Measurements from ENCODE around the gene NUCB2.

NUCB2 gene

GRCh38 chr11:17272801-17273200, 3.7 kb upstream of the NUCB2 start:
- no peak for DNase-seq

GRCh38 chr11:17273211-17273610, 3.3 kb upstream of the NUCB2 start:
- DNase-seq = no peak

GRCh38 chr11:17273668-17274282, 2.8 kb upstream of the NUCB2 start:
- DNase-seq = no peak

GRCh38 chr11:17275400-17276235, 921 bp upstream of the NUCB2 start:
- no peak for DNase-seq

GRCh38 chr11:17277024-17277584, 565 bp downstream of the NUCB2 start:
- no peak for DNase-seq

- DNase-seq = no peak
Observed at GRCh38 chr11:17280494-17281127, 4.1 kb downstream of the NUCB2 start.

GRCh38 chr11:17286332-17286731, 9.8 kb downstream of the NUCB2 start:
- DNase-seq = no peak

GRCh38 chr11:17287058-17287457, 10.5 kb downstream of the NUCB2 start:
- DNase-seq = no peak

- DNase-seq = no peak
Observed at GRCh38 chr11:17291710-17292109, 15.2 kb downstream of the NUCB2 start.

GRCh38 chr11:17293311-17293710, 16.8 kb downstream of the NUCB2 start:
- DNase-seq = no peak

- no peak for DNase-seq
Observed at GRCh38 chr11:17294033-17294432, 17.5 kb downstream of the NUCB2 start.

GRCh38 chr11:17296852-17297559, 20.5 kb downstream of the NUCB2 start:
- DNase-seq = no peak

GRCh38 chr11:17298302-17298701, 21.8 kb downstream of the NUCB2 start:
- no peak for DNase-seq

- DNase-seq = no peak
Observed at GRCh38 chr11:17300372-17300771, 23.8 kb downstream of the NUCB2 start.

- no peak for DNase-seq
Observed at GRCh38 chr11:17313349-17314231, 37.1 kb downstream of the NUCB2 start.

- no peak for DNase-seq
Observed at GRCh38 chr11:17314232-17314547, 37.7 kb downstream of the NUCB2 start.

GRCh38 chr11:17314904-17315426, 38.4 kb downstream of the NUCB2 start:
- no peak for DNase-seq

GRCh38 chr11:17328871-17329494, 52.4 kb downstream of the NUCB2 start:
- DNase-seq = no peak

- DNase-seq = no peak
Observed at GRCh38 chr11:17331669-17332068, 55.1 kb downstream of the NUCB2 start.

GRCh38 chr11:17333799-17334586, 57.5 kb downstream of the NUCB2 start:
- DNase-seq = no peak

GRCh38 chr11:17343257-17343656, 66.7 kb downstream of the NUCB2 start:
- no peak for DNase-seq

All from bone marrow (tissue), 2 donors.